SHP77 (cell line): ENCODE measurements around the gene PRPF6.

Experiments used
- DNase-seq, 2 experiments: peaks; one replicate each; lab custom pipeline; 2025; lab: John Stamatoyannopoulos, UW

PRPF6 gene

DNA sequence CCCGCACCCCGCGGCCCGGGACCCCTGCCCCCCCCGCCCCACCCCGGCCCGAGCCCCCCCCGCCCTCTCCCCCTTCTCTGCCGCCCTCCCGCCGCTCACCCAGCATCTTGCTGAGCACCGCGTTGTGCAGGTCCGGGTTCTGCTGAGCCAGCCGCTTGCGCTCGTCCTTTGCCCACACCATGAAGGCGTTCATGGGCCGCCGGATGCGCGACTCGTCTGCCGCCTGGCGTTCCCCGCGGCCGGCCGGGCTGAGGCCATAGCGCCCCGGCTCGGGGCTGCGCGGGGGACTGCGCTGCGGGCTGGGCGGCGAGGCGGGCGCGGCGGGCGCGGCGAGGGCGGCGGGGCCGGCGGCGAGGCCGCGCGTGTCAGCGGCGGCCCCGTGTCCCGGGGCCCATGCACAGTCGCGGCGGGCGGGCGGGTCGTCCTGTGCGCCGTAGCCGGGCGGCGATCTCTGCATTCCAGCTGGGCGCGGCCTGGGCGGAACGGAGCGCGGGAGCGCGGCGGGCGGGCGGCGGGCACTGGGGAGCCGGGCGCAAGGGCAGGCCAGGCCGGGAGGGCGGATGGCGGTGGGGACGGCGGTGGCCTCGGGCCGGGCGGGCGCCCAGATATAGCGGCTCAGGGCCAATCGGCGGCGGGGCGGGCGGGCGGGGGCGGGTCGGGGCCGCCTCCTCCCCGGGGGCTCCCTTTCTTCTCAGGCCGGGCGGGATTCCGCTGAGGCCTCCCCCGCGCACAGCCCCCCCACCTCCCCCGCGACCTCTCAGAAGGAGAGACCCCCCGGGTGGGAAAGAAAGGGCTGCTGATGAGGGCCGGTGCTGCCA lies 68.3 kb downstream of the PRPF6 start, which contains the start of gene SOX18:
TSS of gene SOX18 (minus strand) at position 580 of the 818 bp plus-strand sequence. CDS start at position 457, 123 bp downstream.
- no peak for DNase-seq

DNA sequence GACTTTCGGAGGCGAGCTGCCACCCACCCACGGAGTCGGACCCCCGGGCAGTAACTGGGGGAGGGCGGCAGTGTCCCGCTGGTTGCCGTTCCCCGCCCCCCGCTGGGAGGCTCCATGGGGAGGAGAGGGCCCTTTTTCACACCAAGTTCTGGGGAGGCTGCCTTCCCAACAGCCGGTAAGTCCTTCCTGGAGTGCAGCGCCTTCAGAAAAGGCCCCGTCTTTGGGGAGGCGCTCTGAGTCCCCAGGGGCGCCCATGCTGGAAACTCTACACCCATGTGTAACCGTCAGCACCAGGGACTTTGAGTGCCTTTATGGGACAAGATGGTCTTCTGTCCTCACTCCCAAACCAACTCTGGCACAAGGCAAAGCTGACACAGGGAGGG lies 68.9 kb downstream of the PRPF6 start:
- DNase-seq: no peak

DNA sequence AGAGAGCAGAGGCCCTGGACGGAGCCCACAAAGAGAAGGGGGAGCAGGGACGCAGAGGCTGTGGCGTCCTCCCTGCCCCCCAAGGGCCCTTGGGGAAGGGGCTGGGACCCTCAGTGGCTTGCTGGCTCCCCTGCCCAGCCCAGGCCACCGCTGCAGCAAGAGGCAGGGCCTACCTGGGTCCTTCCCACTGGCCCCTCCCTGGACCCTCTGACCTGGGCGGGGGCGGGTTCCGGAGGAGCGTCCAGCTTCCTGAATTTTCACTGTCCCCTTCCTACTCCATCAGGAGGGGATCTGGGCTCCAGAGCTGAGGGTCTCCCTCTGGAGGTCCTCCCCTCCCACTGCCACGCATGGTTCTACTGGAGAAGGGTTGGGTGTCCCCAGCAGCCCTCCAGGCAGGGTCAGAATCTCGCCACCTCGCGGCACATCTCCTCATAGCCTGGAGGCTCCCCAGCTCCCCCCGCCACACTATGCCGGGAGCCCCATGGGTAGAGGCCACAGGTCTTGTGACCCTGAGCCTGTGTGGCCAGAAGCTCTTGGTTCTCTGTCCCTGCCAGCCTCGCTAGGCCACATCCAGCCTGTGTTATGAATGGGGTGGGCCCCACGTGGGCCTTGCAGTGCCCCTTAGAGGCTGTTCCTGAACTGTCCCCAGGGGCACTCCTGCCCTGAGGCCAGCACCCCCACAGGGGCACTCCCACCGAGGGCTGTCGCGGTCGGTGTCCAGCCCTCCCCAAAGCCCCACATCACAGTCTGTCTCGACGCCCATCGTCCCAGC lies 69.5 kb downstream of the PRPF6 start:
- no peak for DNase-seq

DNA sequence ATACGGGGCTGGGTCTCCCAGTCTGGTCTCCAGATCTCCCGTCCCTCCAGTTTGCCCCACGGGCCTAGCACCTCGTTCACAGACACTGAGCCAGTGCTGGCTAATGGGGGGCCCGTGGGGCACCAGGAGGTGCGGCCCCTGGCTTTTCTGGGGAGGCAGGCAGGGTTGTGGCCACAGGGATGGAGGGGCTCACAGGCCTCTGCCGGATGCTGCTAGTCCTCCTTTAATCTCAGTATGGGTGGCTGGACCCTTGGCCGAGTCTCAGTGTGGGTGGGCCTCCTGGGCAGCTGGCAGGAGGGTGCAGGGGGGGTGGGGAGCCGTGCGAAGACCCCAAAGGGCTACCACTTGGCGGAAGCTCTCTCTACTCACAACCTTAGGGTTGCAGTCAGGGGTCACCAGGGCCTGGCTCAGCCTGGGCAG lies 70.1 kb downstream of the PRPF6 start:
- no peak for DNase-seq

DNA sequence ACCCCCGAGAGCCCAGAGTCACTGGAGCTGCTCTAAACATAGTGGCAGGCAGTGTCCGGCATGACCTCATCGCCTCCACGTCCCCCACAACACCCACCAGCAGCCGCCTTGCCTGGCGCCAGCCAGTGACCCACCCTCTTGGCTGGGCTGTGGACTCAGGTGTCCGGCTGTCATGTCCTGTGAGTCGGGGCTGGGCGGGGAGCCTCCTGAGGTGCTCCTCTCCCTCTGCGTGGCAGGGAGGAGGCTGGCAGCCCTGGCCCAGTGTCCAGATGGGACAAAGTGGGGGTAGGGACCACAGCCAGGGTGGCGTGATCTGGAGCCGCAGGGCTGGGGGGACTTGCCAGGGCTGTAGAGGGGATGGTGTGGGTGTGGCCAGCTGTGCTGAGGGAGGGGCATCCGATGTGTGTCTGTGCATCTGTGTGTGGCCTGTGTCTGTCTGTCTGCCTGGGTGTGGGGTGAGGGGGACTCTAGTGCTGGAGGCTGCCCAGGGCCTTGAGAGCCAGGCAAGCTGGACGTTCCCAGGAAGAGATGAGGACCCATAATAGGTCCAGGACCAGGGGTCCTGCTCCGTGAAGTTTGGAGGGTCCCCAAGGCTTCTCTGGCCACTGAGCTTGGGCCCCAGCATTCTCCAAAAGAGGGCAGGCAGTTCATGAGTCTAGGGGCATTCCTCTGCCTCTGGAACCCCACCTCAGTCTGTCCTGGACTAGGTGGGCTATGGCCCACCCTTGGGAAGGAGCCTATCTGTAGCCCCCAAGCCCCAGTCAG lies 70.8 kb downstream of the PRPF6 start:
- no peak for DNase-seq

DNA sequence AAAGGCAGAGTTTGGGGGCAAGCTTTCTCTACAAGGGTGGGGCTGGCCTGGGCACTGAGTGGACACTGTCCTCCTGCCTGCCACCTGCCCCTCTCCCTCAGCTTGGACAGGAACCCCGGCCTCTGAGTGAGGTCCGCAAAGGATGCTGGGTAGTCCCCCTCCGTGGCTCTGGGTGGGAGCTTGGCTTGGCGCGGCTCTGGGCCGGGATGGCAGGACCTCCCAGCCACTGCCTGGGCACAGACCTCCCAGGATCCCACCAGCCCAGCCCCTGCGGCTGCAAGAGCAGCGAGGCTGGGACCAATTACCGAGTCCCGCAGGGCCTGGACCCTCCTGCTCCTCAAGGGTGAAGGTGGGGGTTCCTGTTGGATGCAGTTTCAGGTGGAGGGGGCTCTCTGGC lies 71.4 kb downstream of the PRPF6 start:
- DNase-seq: no peak

DNA sequence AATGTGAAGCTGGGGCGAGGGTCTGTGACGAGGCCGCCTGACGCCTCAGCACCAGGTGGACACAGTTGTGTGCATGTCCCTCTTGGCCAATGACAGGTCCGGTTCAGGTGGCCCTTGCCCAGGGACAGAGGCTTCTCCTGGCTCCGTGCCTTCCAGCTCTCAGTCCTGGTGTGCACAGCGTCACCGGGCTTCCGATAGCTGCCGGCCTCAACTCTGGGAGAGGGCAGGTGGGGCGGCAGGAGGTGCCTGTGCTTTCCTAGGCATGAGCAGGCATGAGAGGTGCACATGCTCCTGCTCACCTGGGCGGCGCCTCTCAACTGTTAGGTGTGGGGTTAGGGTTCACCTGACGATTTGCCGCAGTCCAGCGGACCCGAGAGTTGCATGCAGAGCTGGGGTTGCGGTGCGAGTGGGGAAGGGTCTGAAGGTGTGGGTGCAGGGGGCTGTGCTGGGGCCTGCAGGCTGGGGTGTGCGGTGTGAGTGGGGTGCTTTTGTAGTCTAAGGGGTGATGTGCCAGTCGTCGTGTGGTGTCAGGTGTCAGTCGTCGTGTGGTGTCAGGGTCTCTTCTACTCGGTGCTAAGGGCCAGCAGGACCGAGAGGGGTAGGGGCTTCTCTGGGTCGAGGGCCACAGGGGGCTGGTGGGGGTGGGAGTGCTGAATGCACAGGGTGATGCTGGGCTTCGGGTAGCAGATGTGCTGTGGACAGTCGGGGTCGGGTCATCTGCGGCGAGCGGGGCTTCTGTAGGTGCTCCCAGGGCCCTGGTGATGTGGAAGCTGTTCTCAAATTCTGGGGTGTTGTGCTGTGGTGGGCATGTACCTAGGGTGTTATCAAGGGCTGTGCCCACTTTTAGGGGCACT lies 72.3 kb downstream of the PRPF6 start:
- DNase-seq: no peak

DNA sequence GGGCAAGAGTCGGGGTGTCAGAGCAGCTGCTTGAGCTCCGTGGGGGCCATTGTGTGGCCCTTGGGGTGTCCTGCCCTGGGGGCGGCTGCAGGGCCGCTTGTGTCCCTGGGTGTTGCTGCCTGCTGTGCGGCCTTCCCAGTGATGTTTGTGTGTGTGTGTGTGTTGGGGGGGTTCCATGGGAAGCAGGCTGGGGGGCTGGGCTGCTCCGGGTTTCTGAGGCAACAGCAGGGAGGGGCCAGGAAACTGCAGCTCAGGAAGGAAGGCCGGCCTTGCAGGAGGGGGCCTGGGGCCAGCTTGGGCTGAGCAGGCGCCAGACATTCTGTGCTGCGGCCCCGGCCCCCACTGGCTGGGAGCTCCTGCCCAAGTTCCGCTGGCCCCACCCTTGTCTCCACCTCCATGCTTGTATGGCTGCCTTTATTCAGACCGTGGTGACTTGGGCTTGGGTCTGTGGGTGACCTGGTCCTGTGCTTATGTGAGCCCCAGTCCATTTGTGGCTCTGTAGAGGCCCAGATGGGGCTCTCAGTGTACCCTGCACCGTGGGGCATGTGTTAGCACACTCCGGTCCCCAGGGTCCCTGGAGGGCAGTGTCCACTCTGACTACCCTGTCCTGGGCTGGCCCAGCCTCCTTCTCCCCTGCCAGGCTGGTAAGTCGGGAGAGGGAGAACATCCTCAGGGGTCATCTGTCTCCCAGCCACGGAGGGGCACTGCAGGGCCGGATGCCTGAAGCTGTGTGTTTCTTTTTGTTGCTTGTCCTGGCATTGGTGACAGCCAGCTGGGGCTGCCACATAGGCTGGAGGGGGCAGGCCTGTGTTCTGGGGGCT lies 73.1 kb downstream of the PRPF6 start:
- peak; percentile 81 to 82 for DNase-seq

DNA sequence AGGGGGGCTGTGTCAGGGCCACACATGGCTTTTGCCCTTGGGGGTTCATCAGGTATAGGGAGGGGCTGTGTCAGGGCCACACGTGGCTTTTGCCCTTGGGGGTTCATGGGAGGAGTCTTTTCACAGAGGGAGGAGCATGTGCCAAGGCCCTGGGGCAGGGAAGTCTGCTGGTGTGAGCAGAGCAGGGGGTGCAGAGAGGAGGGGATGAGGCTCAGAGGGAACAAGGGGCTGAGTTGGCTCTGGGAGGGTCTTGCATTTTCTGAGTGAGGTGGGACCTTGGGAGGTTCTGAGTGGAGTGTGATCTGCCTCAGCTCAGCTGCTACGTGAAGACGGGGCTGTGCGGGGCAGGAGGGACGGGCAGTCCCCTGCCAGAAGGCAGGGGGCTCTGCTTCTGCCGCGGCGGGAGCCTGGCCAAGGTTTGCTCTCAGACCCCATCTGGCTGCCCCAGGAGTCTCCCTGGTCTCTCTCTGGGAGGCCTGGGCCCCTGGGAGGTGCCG lies 74.5 kb downstream of the PRPF6 start:
- no peak for DNase-seq

DNA sequence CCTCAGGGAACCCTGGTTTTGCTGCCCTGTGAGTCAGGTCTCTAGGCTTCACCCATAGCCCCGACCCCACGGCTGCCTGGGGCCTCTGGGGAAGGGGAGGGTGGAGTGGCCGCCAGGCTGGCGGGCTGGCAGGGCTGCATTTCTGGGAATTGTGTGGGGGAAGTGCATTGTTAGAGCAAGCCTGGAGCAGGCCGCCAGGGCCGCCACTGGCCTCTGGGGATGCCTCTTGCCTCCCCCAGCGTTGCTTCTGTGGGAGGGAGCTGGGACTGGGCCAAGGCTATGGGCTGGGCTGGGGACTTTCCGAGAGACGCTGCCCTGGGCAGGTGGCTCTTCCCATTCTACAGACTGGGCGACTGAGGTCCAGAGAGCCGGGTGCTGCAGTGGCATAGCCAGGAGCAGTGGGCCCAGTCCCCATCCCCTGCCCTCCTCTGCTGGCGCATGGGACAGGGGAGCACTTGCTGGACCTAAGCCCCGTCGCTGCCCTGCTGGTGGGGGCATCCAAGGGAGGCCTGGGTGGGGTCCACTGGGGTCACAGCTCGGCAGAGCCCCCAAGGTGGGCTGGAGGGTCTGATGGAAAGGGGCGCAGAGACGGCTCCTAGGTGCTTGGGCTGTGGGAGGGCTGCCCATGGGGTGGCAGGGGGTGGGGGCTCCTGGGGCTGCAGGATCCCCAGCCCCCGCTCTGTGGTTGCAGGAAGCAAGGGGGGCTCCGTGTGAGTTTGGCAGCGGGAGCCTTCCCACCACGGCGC lies 75.1 kb downstream of the PRPF6 start:
- peak in 1 of 2 experiments; percentile 32 for DNase-seq

DNA sequence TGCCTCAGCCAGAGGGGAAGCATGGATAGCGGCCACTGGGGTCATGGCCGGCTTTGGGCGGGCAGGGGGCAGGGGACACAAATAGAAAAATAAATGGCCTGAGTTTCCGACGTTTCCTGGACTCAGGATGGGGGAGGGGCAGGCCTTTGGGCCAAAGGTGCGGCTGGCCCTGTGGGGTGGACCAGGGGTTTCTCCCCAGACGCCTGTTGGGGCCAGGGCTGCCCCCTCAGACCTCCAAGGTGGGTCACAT lies 75.6 kb downstream of the PRPF6 start:
- no peak for DNase-seq

DNA sequence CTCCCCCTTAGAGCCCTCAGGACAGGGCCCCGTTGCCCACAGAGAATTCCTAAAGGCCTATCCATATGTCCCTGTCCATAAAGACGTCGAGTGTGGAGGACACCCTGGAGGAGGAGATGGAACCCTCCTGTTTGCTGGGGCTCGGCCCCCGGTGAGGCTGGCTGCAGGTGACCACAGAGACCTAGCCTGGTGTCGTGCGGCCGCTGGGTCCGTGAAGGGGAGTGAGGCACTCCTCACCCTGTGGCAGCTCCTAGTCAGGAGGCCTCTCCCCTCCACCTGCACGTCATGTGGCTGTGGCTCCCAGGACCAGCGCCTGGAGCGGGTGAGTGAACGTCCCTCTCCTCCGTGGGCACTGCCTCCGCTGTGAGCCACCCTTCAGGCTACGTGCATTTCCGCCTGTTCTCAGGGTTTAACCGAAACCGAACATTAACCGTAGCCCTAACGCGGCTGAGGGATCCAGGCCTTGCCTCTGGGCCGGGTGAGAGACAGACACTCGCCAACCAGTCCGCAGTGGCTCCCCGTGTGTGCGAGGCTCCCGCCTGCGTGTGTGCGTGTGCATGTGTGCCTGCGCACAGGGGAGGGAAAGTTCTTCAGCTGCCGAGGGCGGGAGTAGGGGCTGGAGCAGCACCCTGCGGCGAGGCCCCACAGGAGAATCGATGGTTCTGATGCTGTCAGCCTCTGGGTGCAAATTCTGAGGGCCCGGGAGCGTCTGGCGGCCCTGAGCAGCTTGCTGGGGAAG lies 76.1 kb downstream of the PRPF6 start:
- peak in 1 of 2 experiments; percentile 39 for DNase-seq

DNA sequence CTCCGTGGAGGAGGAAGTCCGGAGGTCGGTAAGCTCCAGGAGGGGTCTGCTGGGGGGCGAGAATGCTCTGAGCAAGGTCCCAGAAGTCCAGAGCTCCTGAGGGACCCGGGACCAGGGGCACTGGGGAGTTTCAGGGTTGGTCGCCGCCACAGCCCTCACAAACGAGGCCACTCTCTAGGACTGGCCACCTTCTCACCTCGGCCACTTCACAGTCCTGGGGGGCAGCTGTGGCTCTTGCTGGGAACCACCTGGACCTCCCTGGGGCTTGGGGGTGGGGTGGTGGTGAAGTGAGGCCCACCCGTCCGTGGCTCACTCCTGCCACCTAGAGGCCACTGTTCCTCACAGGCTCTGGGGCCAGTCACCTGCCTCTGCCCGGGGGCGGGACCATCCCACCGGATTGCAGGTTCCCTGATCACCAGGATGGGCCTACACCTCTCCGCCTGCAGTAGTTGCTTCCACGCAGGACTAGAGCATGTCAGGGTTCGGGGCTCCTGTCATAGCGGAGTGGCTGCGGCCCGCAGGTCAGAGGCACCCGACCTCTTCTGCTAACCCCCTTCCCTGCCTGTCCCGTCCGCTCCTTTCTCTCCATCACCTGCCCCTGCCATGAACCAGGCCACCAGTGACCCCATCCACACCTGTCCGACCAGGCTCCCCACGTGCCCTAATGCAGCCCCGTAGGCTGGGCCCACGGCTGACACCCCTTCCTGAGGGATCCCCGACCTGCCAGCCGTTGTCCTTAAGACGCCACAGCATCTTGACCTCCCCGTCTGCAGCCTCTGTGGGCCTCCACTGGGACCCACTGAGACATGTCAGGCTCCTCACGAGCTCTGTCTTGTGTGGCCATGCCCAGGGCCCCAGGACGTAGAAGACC lies 76.9 kb downstream of the PRPF6 start:
- DNase-seq: peak; percentile 79 to 90

DNA sequence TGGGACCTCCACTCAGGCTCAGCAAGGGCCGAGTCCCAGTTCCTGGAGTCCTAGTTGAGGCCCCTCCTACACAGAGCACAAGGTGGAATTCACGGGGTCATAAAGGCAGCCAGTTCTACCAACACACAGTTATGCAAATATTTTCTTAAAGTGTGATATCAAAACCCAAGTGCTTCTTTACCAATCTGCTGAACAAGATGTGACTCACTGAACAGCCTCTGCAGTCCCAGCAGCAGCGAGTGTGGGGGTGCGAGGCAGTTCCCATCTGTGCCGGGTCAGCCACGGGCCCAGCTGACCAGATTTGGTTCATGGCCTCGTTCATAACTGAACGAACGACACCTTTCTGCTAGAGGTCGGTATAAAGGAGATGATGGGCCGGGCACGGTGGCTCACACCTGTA lies 77.6 kb downstream of the PRPF6 start:
- no peak for DNase-seq

DNA sequence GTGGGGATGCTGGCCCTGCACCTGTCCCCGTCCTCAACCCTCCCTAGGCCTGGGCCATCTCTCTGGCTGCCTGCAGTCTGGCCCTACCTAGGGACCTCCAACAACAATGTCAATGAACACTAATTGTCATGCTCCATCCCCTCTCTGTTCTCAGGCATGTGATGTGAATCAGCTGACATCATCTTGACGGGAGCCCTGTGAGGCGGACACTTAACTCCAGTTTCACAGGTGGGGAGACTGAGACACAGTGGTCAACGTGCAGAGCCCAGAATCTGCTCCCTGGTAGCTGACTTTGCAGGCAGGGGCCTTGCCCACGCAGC lies 81.3 kb downstream of the PRPF6 start:
- no peak for DNase-seq

DNA sequence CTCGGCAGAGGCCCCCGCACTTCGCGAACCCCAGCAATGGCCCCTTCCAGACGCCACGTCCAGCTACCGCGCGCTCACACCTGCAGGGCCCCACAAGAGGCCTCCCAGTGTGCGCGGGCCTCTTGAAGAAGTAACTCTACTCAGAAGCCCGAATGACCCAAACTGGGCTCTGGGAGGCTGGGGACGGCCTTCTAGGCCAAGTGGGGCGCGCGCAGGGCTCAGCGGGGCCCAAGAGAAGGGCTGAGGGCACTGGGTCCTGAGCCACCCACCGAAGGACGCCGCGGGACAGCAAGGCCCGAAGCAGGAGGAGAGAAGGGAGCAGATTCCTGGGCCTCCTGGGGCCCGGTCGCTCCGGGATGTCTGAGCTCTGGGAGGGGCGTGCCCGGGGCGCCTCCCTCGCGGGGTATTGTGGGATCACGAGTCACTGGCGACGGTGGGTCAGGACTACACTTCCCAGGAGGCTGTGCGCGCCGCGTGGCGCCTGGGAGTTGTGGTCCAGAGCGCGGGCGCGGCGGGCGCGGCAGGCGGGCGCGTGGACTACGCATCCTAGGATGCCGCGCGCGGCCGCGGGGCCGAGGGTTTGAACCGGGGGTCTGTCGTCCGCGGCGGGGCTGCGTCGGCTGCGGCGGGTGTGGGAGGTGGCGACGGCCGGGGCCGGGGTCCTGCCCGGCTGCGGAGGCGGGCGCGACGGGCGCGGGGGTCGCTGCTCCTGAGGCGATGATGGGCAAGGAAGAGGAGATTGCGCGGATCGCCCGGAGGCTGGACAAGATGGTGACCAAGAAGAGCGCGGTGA lies 81.9 kb downstream of the PRPF6 start, which contains the start of gene TCEA2:
TSS of gene TCEA2 (plus strand) at position 603 of the 793 bp plus-strand sequence. CDS start at position 718, 115 bp downstream.
- DNase-seq: peak; percentile 99

DNA sequence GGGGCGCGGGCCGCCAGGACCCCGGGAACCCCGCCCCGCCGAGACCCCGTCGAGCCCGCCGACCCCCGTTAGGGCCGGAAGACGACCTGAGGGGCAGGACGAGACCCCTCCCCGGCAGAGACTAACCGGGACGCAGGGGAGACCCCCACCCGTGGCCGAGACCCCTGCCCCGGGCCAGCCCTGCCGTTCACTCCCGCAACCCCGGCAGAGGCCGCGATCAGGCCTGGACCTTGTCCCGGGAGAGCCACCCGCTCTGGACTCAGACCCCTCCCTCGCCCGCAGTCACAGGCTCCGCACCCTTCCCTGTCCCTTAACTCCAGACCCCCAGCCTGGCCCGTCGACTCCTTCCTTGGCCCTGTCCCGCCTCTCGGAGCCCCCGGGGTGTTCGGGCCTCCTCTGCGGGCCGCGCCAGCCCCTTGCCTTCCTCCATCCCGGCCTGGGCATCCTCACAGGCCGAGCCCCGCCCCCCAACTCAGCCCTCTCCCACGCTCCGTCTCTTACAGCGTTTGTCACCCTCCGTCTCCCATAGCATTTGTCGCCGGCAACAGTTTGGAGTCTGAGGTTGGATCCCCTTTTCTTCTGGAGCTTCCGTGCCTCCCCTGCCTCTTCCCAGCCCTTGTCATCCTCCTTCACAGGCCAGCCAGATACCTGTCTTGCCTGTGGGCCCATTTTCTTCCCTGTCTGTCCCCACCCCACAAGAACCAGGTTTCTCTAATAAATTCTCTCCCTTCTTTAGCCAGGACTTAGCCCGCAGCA lies 82.6 kb downstream of the PRPF6 start:
- DNase-seq: no peak
